Measurements from ENCODE around the gene SEMA6B.
"Not testable (repeated sequence)": the region's sequence is repeated elsewhere in the genome, so short reads cannot be mapped to it uniquely, and the experiment has no call there.

Gene SEMA6B

GRCh38 chr19:4531562-4532165, 27.8 kb downstream of the SEMA6B start:
- H3K4me1 ChIP-seq (ENCODE audit: control insufficient read depth, insufficient read depth, low read length): no peaks in the 10 kb centered on the region

GRCh38 chr19:4529924-4530522, 29.5 kb downstream of the SEMA6B start:
- peaks cover 15% of the 10 kb centered on the region for H3K27me3 ChIP-seq (ENCODE audit: control insufficient read depth, insufficient read depth, low read length)
- H3K9ac ChIP-seq (ENCODE audit: low read depth, low read length): no peak overlapping the region
- no peaks in the 10 kb centered on the region for H3K4me1 ChIP-seq (ENCODE audit: control insufficient read depth, insufficient read depth, low read length)
- no peak overlapping the region for H3K27ac ChIP-seq (ENCODE audit: low read depth, low read length)
- H3K4me3 ChIP-seq (ENCODE audit: low read depth, low read length): no peak overlapping the region
- H3K36me3 ChIP-seq (ENCODE audit: control insufficient read depth, insufficient read depth, low read length): no peaks in the 10 kb centered on the region
- no peaks in the 10 kb centered on the region for H3K9me3 ChIP-seq (ENCODE audit: control insufficient read depth, insufficient read depth, low read length)

More at GRCh38 chr19:4531562-4532165, 27.8 kb downstream of the SEMA6B start:
- H3K36me3 ChIP-seq (ENCODE audit: control insufficient read depth, insufficient read depth, low read length): no peaks in the 10 kb centered on the region
- H3K27ac ChIP-seq (ENCODE audit: low read depth, low read length): no peak overlapping the region
- no peak overlapping the region for H3K4me3 ChIP-seq (ENCODE audit: low read depth, low read length)
- no peak overlapping the region for H3K9ac ChIP-seq (ENCODE audit: low read depth, low read length)
- H3K27me3 ChIP-seq (ENCODE audit: control insufficient read depth, insufficient read depth, low read length): peaks cover 15% of the 10 kb centered on the region
- no peaks in the 10 kb centered on the region for H3K9me3 ChIP-seq (ENCODE audit: control insufficient read depth, insufficient read depth, low read length)

GRCh38 chr19:4528843-4529242, 30.6 kb downstream of the SEMA6B start:
- no peak overlapping the region for H3K4me3 ChIP-seq (ENCODE audit: low read depth, low read length)
- no peaks in the 10 kb centered on the region for H3K36me3 ChIP-seq (ENCODE audit: control insufficient read depth, insufficient read depth, low read length)
- H3K9ac ChIP-seq (ENCODE audit: low read depth, low read length): no peak overlapping the region
- peaks cover 4% of the 10 kb centered on the region for H3K27me3 ChIP-seq (ENCODE audit: control insufficient read depth, insufficient read depth, low read length)
- H3K27ac ChIP-seq (ENCODE audit: low read depth, low read length): no peak overlapping the region
- no peaks in the 10 kb centered on the region for H3K4me1 ChIP-seq (ENCODE audit: control insufficient read depth, insufficient read depth, low read length)
- no peaks in the 10 kb centered on the region for H3K9me3 ChIP-seq (ENCODE audit: control insufficient read depth, insufficient read depth, low read length)

GRCh38 chr19:4527377-4527776, 32.1 kb downstream of the SEMA6B start:
- H3K9me3 ChIP-seq (ENCODE audit: control insufficient read depth, insufficient read depth, low read length); H3K27me3 ChIP-seq (ENCODE audit: control insufficient read depth, insufficient read depth, low read length); H3K27ac ChIP-seq (ENCODE audit: low read depth, low read length); H3K36me3 ChIP-seq (ENCODE audit: control insufficient read depth, insufficient read depth, low read length); H3K4me3 ChIP-seq (ENCODE audit: low read depth, low read length); H3K4me1 ChIP-seq (ENCODE audit: control insufficient read depth, insufficient read depth, low read length); H3K9ac ChIP-seq (ENCODE audit: low read depth, low read length): not testable (repeated sequence)

GRCh38 chr19:4525563-4526002, 33.9 kb downstream of the SEMA6B start:
- Histone ChIP-seq H3K9me3 (ENCODE audit: control insufficient read depth, insufficient read depth, low read length) (no peaks in the 10 kb centered on the region), H3K27me3 (ENCODE audit: control insufficient read depth, insufficient read depth, low read length) (peaks cover 6% of the 10 kb centered on the region), H3K4me1 (ENCODE audit: control insufficient read depth, insufficient read depth, low read length) (no peaks in the 10 kb centered on the region), H3K9ac (ENCODE audit: low read depth, low read length) (no peak overlapping the region), H3K27ac (ENCODE audit: low read depth, low read length) (no peak overlapping the region), H3K4me3 (ENCODE audit: low read depth, low read length) (no peak overlapping the region), H3K36me3 (ENCODE audit: control insufficient read depth, insufficient read depth, low read length) (no peaks in the 10 kb centered on the region)

GRCh38 chr19:4524808-4525562, 34.5 kb downstream of the SEMA6B start:
- H3K27ac ChIP-seq (ENCODE audit: low read depth, low read length): no peak overlapping the region
- no peaks in the 10 kb centered on the region for H3K36me3 ChIP-seq (ENCODE audit: control insufficient read depth, insufficient read depth, low read length)
- no peaks in the 10 kb centered on the region for H3K4me1 ChIP-seq (ENCODE audit: control insufficient read depth, insufficient read depth, low read length)
- no peak overlapping the region for H3K4me3 ChIP-seq (ENCODE audit: low read depth, low read length)
- H3K9me3 ChIP-seq (ENCODE audit: control insufficient read depth, insufficient read depth, low read length): no peaks in the 10 kb centered on the region
- no peak overlapping the region for H3K9ac ChIP-seq (ENCODE audit: low read depth, low read length)
- peaks cover 6% of the 10 kb centered on the region for H3K27me3 ChIP-seq (ENCODE audit: control insufficient read depth, insufficient read depth, low read length)

- Histone ChIP-seq H3K4me3 (ENCODE audit: low read depth, low read length) (no peak overlapping the region), H3K9me3 (ENCODE audit: control insufficient read depth, insufficient read depth, low read length) (no peaks in the 10 kb centered on the region), H3K9ac (ENCODE audit: low read depth, low read length) (no peak overlapping the region), H3K4me1 (ENCODE audit: control insufficient read depth, insufficient read depth, low read length) (no peaks in the 10 kb centered on the region), H3K27ac (ENCODE audit: low read depth, low read length) (no peak overlapping the region), H3K36me3 (ENCODE audit: control insufficient read depth, insufficient read depth, low read length) (no peaks in the 10 kb centered on the region), H3K27me3 (ENCODE audit: control insufficient read depth, insufficient read depth, low read length) (peaks cover 6% of the 10 kb centered on the region)
These were observed 36.0 kb downstream of the SEMA6B start for GRCh38 chr19:4523306-4524110.

GRCh38 chr19:4522291-4523002, 37.0 kb downstream of the SEMA6B start:
- no peak overlapping the region for H3K9ac ChIP-seq (ENCODE audit: low read depth, low read length)
- H3K27me3 ChIP-seq (ENCODE audit: control insufficient read depth, insufficient read depth, low read length): peaks cover 14% of the 10 kb centered on the region
- no peak overlapping the region for H3K27ac ChIP-seq (ENCODE audit: low read depth, low read length)
- H3K9me3 ChIP-seq (ENCODE audit: control insufficient read depth, insufficient read depth, low read length): no peaks in the 10 kb centered on the region
- H3K4me3 ChIP-seq (ENCODE audit: low read depth, low read length): no peak overlapping the region
- no peaks in the 10 kb centered on the region for H3K4me1 ChIP-seq (ENCODE audit: control insufficient read depth, insufficient read depth, low read length)
- H3K36me3 ChIP-seq (ENCODE audit: control insufficient read depth, insufficient read depth, low read length): no peaks in the 10 kb centered on the region

GRCh38 chr19:4521888-4522242, 37.6 kb downstream of the SEMA6B start:
- H3K27me3 ChIP-seq (ENCODE audit: control insufficient read depth, insufficient read depth, low read length): peaks cover 14% of the 10 kb centered on the region
- H3K36me3 ChIP-seq (ENCODE audit: control insufficient read depth, insufficient read depth, low read length): no peaks in the 10 kb centered on the region
- H3K9me3 ChIP-seq (ENCODE audit: control insufficient read depth, insufficient read depth, low read length): no peaks in the 10 kb centered on the region
- no peak overlapping the region for H3K27ac ChIP-seq (ENCODE audit: low read depth, low read length)
- no peaks in the 10 kb centered on the region for H3K4me1 ChIP-seq (ENCODE audit: control insufficient read depth, insufficient read depth, low read length)
- no peak overlapping the region for H3K4me3 ChIP-seq (ENCODE audit: low read depth, low read length)
- H3K9ac ChIP-seq (ENCODE audit: low read depth, low read length): no peak overlapping the region

GRCh38 chr19:4521170-4521887, 38.2 kb downstream of the SEMA6B start:
- H3K27me3 ChIP-seq (ENCODE audit: control insufficient read depth, insufficient read depth, low read length): peaks cover 14% of the 10 kb centered on the region
- no peak overlapping the region for H3K4me3 ChIP-seq (ENCODE audit: low read depth, low read length)
- no peaks in the 10 kb centered on the region for H3K9me3 ChIP-seq (ENCODE audit: control insufficient read depth, insufficient read depth, low read length)
- H3K27ac ChIP-seq (ENCODE audit: low read depth, low read length): no peak overlapping the region
- no peaks in the 10 kb centered on the region for H3K36me3 ChIP-seq (ENCODE audit: control insufficient read depth, insufficient read depth, low read length)
- no peak overlapping the region for H3K9ac ChIP-seq (ENCODE audit: low read depth, low read length)
- H3K4me1 ChIP-seq (ENCODE audit: control insufficient read depth, insufficient read depth, low read length): no peaks in the 10 kb centered on the region

All from HUES48 (cell line).